HFF-Myc (cell line): ENCODE results near the gene SSPN.

Experiments
- DNase-seq: peaks from one replicate; pipeline ENCODE4 v3.0.0-alpha.2; 2011; ENCODE audit warnings: low read depth; ENCODE audit errors: extremely low read depth
- H3K4me3 ChIP-seq: replicated peaks from 2 replicates; pipeline ENCODE4 v1.5.1; 2011; ENCODE audit warnings: low read depth, mild to moderate bottlenecking, control low read depth, low read length
- TF ChIP-seq, protein P1 (sequence below): IDR thresholded peaks from 2 replicates; pipeline ENCODE4 v1.5.1; 2012; ENCODE audit warnings: mild to moderate bottlenecking, low read depth, low read length, control low read depth; ENCODE audit errors: missing control alignments

The SSPN gene

DNA sequence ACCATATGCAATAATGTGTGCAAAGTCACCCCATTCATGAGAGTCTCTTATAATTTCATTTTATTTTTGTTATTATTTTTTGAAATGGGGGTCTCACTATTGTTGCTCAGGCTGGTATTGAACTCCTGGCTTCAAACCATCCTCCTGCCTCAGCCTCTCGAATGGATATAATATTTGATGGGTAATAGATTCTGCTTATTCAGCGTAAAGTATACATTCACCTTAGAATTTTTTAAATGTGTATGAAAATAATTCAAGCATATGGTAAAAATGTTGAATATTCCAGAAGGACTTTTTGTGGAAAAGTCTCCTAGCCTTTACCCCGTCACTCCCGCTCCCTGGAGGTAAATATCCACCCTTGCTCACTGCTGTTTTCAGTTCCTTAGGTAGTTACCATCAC, 23.4 kb upstream of the SSPN start:
- H3K4me3 ChIP-seq = no peak overlapping the region
- DNase-seq = no peak
- TF ChIP-seq, protein P1, sequence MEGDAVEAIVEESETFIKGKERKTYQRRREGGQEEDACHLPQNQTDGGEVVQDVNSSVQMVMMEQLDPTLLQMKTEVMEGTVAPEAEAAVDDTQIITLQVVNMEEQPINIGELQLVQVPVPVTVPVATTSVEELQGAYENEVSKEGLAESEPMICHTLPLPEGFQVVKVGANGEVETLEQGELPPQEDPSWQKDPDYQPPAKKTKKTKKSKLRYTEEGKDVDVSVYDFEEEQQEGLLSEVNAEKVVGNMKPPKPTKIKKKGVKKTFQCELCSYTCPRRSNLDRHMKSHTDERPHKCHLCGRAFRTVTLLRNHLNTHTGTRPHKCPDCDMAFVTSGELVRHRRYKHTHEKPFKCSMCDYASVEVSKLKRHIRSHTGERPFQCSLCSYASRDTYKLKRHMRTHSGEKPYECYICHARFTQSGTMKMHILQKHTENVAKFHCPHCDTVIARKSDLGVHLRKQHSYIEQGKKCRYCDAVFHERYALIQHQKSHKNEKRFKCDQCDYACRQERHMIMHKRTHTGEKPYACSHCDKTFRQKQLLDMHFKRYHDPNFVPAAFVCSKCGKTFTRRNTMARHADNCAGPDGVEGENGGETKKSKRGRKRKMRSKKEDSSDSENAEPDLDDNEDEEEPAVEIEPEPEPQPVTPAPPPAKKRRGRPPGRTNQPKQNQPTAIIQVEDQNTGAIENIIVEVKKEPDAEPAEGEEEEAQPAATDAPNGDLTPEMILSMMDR = no peak

DNA sequence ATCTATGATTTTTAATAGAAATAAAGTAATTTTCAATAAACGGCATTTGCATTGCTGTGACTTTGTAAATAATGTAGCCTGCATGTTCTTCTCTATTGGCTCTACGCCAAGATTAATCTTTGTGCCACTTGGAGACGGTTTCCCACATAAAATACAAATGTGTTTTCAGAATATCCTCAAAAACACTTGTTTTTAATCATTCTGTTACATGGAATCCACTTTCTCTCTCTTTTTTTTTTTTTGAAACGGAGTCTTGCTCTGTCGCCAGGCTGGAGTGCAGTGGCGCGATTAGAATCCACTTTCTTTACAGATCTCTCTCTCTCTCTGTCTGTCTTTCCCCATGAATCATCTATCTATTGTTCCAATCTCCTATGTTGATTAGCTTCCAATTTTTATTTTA, 22.8 kb upstream of the SSPN start:
- no peak for DNase-seq
- H3K4me3 ChIP-seq = no peak overlapping the region
- TF ChIP-seq, protein P1 = no peak

DNA sequence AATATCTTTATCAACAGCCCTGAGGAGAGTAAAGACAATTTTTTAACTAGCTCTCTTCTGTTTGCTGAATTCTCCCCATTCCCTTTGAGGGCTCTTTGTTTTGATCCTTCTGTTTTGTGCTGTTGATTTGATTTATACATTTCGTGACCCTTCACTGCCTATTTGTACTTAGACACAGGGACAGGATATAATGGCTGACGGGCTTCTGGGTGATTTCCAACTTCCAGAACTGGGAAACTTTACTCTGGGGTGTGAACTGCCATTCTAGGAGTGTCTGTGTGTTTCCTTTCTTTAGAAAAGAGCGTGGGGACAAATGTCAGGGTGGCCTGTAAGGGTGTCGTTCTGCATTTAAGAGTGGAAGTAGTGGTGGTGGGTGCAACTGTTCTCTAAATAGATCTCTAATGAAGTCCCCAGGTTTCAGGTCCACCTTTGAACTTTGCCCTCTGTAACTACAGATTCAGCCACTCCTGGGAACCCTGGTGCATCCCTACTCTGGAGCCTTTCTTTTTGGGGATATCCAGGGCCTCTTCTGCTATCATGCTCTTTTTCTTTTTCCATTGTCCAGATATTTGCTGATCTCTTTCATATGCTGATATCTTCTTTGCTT, 22.3 kb upstream of the SSPN start:
- no peak for DNase-seq
- no peak overlapping the region for H3K4me3 ChIP-seq
- TF ChIP-seq, protein P1 = no peak

DNA sequence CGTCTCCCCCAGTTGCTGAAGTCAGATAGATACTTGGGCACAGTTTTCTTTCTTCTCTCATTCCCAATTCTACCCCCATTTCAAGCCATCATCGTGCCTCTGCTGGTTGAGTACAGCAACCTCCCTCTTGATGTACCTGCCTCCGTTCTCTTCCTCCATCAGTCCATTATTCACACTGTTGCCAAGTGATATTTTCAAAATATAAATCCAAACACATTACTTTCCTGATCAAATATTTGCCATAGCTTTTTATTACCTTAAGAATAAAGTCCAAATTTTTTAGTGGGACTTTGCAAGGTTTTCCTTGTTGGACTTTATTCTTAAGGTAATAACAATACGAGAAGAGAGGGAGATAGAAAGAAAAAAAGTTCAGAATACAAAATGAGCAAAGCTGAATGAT, 18.6 kb upstream of the SSPN start:
- H3K4me3 ChIP-seq = no peak overlapping the region
- TF ChIP-seq, protein P1 = no peak
- DNase-seq = no peak

DNA sequence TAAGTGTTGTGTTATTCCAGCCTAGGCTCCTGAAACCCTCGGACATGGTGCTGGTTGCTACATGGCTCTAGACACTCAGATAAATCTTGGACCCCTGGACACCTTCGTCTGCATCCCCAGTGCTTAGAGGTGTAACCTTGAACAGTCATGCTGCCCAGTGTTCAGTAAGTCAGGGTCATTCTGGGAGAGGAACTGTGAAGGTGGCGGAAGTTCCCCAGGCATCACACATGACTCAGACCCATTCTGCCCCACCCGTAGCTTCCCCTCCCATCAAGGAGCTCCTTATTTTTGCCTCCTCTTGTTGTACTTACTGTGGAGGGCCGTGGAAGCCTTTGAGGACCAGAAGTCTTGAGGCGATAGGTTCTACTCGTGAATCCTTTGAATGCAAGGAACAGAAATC, 18.1 kb upstream of the SSPN start:
- TF ChIP-seq, protein P1 = no peak
- DNase-seq = no peak
- no peak overlapping the region for H3K4me3 ChIP-seq

DNA sequence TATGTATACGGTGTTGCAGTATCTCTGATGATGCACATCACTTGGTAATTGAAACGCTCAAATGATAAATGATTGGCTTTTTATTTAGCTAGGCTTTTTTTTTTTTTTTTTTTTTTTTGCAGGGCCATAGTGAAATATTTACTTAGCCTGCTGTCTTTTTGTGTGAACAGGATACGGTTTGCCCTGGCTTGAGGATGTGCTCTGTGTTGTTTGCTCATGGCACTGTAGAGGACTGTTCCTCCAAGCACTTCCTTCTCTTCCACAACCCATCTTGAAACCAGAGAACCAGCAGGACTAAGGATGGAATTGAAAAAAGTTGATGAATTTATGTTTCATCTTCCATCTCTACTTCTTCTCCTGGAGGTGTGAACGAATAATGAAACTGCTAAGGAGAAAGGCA, 15.5 kb upstream of the SSPN start:
- H3K4me3 ChIP-seq = no peak overlapping the region
- DNase-seq = no peak
- TF ChIP-seq, protein P1 = no peak

DNA sequence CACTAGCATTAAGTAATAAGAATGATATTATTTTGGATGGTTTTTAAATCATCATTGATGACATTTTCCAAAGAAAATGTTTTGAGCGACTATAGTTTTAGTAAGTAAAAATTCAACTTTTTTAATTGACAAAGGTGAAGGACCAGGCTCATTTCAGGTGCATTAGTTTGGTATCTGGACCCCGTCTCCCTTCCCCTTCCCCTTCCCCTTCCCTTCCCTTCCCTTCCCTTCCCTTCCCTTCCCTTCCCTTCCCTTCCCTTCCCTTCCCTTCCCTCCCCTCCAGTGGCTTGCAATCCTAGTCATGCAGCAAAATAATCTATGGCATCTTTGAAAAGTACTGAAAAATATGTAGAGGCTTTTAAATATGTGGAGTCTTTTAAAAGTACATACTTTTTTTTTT, 13.0 kb upstream of the SSPN start:
- TF ChIP-seq, protein P1 = no peak

More for the DNA sequence above, 13.0 kb upstream of the SSPN start:
- DNase-seq = no peak
- no peak overlapping the region for H3K4me3 ChIP-seq
